Measurements from ENCODE around the gene TMEM108.

DNA sequence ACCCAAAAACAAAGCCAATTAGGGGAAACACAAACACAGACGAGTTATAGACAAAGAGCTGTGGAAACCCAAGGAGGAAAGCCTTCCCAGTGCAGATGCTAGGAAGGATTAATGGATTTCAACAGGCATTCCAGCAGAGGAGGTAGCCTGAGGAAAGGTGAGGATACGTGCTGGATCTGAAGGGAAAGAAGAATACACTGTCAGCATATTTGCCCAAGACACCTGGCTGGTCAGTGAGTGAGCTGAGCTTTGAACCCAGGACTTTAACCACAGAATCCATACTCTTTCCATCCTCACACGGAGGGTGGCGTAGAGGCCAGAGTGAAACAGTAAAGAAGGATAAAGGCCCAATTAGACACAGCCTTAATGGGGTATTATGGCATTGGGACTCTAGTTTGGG is 352.5 kb downstream of the TMEM108 start:
- TF ChIP-seq, protein P1, sequence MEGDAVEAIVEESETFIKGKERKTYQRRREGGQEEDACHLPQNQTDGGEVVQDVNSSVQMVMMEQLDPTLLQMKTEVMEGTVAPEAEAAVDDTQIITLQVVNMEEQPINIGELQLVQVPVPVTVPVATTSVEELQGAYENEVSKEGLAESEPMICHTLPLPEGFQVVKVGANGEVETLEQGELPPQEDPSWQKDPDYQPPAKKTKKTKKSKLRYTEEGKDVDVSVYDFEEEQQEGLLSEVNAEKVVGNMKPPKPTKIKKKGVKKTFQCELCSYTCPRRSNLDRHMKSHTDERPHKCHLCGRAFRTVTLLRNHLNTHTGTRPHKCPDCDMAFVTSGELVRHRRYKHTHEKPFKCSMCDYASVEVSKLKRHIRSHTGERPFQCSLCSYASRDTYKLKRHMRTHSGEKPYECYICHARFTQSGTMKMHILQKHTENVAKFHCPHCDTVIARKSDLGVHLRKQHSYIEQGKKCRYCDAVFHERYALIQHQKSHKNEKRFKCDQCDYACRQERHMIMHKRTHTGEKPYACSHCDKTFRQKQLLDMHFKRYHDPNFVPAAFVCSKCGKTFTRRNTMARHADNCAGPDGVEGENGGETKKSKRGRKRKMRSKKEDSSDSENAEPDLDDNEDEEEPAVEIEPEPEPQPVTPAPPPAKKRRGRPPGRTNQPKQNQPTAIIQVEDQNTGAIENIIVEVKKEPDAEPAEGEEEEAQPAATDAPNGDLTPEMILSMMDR (IDR thresholded peaks at IDR 0.05) = no peak
- no peak for TF ChIP-seq POLR2A (IDR thresholded peaks at IDR 0.05)
- no peak for TF ChIP-seq EP300 (IDR thresholded peaks at IDR 0.05)
